ENCODE measurements around the gene TMEM171. TPM values are rescaled to one million over a fixed set of nuclear protein-coding genes. Genes with fewer than 3 reads are reported as not detected.

TMEM171 gene
- total RNA-seq, 1 experiment from 2014 or later, result 1.7 TPM

- Mint-ChIP-seq H3K4me3 (no peak within 1 kb of the TSS), H3K27me3 (ENCODE audit: low read depth) (peaks cover 4% of the 10 kb centered on the region; the same call in 1 of the 2 replicates), H3K27ac (no peak within 1 kb of the TSS), H3K9me3 (no peaks in the 10 kb centered on the region), H3K36me3 (no peaks in the 10 kb centered on the region), H3K4me1 (peaks cover 20% of the 10 kb centered on the region)
- ChIA-PET CTCF (interaction anchor here (0.7 to 2.9 kb wide), 2 partner anchors 29 to 43 kb away, joined by 3 to 8 read pairs; no protein-coding TSS in a partner anchor), POLR2A (no interaction called here)
- DNase-seq (ENCODE audit: low spot score) (no peak), ATAC-seq (no peak)
- no peak for TF ChIP-seq ELF4 (CRISPR knock-in tag; IDR thresholded peaks at IDR 0.05; ENCODE audit: low read depth)
- TF ChIP-seq ZNF396 (CRISPR knock-in tag; IDR thresholded peaks at IDR 0.05; ENCODE audit: borderline replicate concordance), result no peak
- TF ChIP-seq FOXK1 (CRISPR knock-in tag; IDR thresholded peaks at IDR 0.05), result no peak
- no peak for TF ChIP-seq MYBL2 (CRISPR knock-in tag; IDR thresholded peaks at IDR 0.05)
- TF ChIP-seq ERG (CRISPR knock-in tag; IDR thresholded peaks at IDR 0.05), result no peak
- TF ChIP-seq OVOL2 (CRISPR knock-in tag; IDR thresholded peaks at IDR 0.05; ENCODE audit: borderline replicate concordance), result no peak
- TF ChIP-seq NR1H2 (CRISPR knock-in tag; IDR thresholded peaks at IDR 0.05), result no peak
- TF ChIP-seq STAT6 (CRISPR knock-in tag; conservative IDR thresholded peaks at IDR 0.05; ENCODE audit: low read depth), result no peak
- no peak for TF ChIP-seq SMAD4 (CRISPR knock-in tag; IDR thresholded peaks at IDR 0.05)
- no peak for TF ChIP-seq CREM (CRISPR knock-in tag; IDR thresholded peaks at IDR 0.05)
- TF ChIP-seq ZNF512 (CRISPR knock-in tag; IDR thresholded peaks at IDR 0.05; ENCODE audit: borderline replicate concordance), result no peak
- no peak for TF ChIP-seq CBFB (CRISPR knock-in tag; IDR thresholded peaks at IDR 0.05; ENCODE audit: low read depth)
- no peak for TF ChIP-seq MLX (CRISPR knock-in tag; IDR thresholded peaks at IDR 0.05)
- TF ChIP-seq TEAD1 (CRISPR knock-in tag; IDR thresholded peaks at IDR 0.05), result no peak
- TF ChIP-seq NFE2L1 (CRISPR knock-in tag; IDR thresholded peaks at IDR 0.05), result no peak
- no peak for TF ChIP-seq FOXJ3 (CRISPR knock-in tag; IDR thresholded peaks at IDR 0.05; ENCODE audit: borderline replicate concordance)
- no peak for TF ChIP-seq NR2C2 (CRISPR knock-in tag; IDR thresholded peaks at IDR 0.05)
- TF ChIP-seq ATF1 (CRISPR knock-in tag; IDR thresholded peaks at IDR 0.05), result no peak
- TF ChIP-seq HMGA2 (CRISPR knock-in tag; IDR thresholded peaks at IDR 0.05), result no peak
- no peak for TF ChIP-seq ZNF317 (CRISPR knock-in tag; IDR thresholded peaks at IDR 0.05; ENCODE audit: borderline replicate concordance, low read depth)
Observed at GRCh38 chr5:73172951-73173350, 52.6 kb downstream of the TMEM171 start, which contains the start of gene TMEM174. TSS of gene TMEM174 (plus strand) at chr5:73173193. CDS start at chr5:73173244, 51 bp downstream.

Data from WTC11 (cell line).